ELF-1 (cell line): Measurements from ENCODE around the gene NRIP2.

ENCODE experiments used
- DNase-seq: peaks from one replicate; pipeline ENCODE4 v3.0.0-alpha.2; 2016; ENCODE audit warnings: low read depth, low spot score

NRIP2 gene

GRCh38 chr12:2806700-2807099, 28.1 kb downstream of the NRIP2 start:
- DNase-seq = no peak

GRCh38 chr12:2805143-2805520, 29.7 kb downstream of the NRIP2 start:
- no peak for DNase-seq

- DNase-seq = no peak
Observed at GRCh38 chr12:2804393-2805142, 30.3 kb downstream of the NRIP2 start.

GRCh38 chr12:2803635-2804392, 31.0 kb downstream of the NRIP2 start:
- no peak for DNase-seq

GRCh38 chr12:2801044-2801783, 33.6 kb downstream of the NRIP2 start:
- DNase-seq = no peak

- DNase-seq = no peak
Observed at GRCh38 chr12:2800046-2800570, 34.7 kb downstream of the NRIP2 start.

GRCh38 chr12:2797721-2798418, 37.0 kb downstream of the NRIP2 start:
- DNase-seq = no peak

GRCh38 chr12:2796187-2796666, 38.6 kb downstream of the NRIP2 start:
- no peak for DNase-seq

- peak; percentile 65 for DNase-seq
Observed at GRCh38 chr12:2795291-2796186, 39.3 kb downstream of the NRIP2 start.

- DNase-seq = peak; percentile 90
Observed at GRCh38 chr12:2794736-2795289, 40.0 kb downstream of the NRIP2 start, which contains the start of gene FKBP4. Gene FKBP4 (plus strand): TSS chr12:2794970. CDS start chr12:2795140, 170 bp downstream.

- DNase-seq = no peak
Observed at GRCh38 chr12:2794191-2794735, 40.6 kb downstream of the NRIP2 start.

GRCh38 chr12:2793561-2793960, 41.3 kb downstream of the NRIP2 start:
- no peak for DNase-seq

- DNase-seq = no peak
Observed at GRCh38 chr12:2792671-2793500, 41.9 kb downstream of the NRIP2 start.

- DNase-seq = no peak
Observed at GRCh38 chr12:2791089-2791488, 43.7 kb downstream of the NRIP2 start.

- DNase-seq = no peak
Observed at GRCh38 chr12:2785017-2785416, 49.8 kb downstream of the NRIP2 start.

GRCh38 chr12:2783936-2784600, 50.8 kb downstream of the NRIP2 start:
- peak; percentile 79 for DNase-seq

GRCh38 chr12:2779281-2779680, 55.6 kb downstream of the NRIP2 start:
- peak; percentile 42 for DNase-seq

GRCh38 chr12:2776129-2776806, 58.6 kb downstream of the NRIP2 start:
- no peak for DNase-seq
